Measurements from ENCODE around the gene WDR31.
A peak's percentile ranks its signal among the peaks of the same experiment; 100 is the strongest.
"Not testable (repeated sequence)": the region's sequence is repeated elsewhere in the genome, so short reads cannot be mapped to it uniquely, and the experiment has no call there.

The WDR31 gene

GRCh38 chr9:113340011-113340699 lies at the start of gene WDR31:
WDR31 (minus strand) TSS chr9:113340275; CDS start chr9:113332022, 8,253 bp downstream.
- DNase-seq: peak; percentile 81

- no peak for DNase-seq
These were observed 49.4 kb upstream of the WDR31 start for GRCh38 chr9:113389451-113389850.

DNA sequence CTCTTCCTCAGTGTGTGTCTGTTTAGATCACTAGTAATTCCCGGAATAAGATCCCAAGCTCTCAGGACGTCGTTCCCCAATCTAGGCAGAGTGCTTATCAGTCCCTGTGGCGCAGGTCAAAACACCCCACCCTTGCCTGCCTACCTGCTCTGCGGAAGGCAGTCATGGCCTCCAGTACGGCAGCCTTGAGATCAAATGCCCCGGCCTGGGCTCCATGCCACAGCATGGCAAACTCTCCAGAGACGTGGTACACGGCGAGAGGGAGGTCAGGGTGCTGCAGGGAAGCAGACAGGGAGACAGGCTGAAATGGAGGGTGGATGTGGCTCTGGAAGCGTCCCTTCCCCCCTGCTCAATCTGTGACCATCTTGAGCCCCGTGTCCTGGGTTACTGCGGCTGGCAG lies 48.8 kb upstream of the WDR31 start:
- no peak for DNase-seq

- DNase-seq: no peak
These were observed 47.6 kb upstream of the WDR31 start for GRCh38 chr9:113387560-113388230.

- no peak for DNase-seq
These were observed 46.7 kb upstream of the WDR31 start for GRCh38 chr9:113386571-113387393.

DNA sequence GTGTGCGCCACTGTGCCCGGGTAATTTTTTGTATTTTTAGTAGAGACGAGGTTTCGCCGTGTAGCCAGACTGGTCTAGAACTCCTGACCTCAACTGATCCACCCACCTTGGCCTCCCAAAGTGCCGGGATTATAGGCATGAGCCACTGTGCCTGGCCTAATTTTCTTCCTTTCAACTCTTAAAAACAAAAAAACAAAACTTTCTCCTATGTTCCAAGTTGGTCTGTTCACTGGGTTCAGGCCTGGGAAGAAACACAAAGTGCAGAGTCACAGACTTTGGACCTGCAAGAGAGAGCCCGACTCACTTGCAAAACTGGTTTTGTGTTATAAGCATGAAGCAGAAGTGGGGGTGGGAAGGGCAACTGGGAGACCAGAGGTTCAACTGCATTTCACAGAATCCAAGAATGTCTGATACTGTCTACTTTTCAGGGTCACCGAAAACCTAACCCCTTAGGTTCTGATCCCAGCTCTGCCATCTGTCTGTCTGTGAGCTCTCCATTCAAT lies 41.9 kb upstream of the WDR31 start:
- DNase-seq: no peak

DNA sequence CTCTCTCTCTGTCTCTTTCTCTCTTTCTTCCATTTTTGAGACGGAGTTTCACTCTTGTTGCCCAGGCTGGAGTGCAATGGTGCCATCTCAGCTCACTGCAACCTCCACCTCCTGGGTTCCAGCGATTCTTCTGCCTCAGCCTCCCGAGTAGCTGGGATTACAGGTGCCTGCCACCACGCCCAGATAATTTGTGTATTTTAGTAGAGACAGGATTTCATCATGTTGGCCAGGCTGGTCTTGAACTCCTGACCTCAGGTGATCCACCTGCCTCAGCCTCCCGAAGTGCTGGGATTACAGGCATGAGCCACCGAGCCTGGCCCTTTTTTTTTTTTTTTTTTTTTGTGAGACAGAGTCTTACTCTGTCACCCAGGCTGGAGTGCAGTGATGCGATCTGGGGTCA lies 41.4 kb upstream of the WDR31 start:
- not testable (repeated sequence) for DNase-seq

DNA sequence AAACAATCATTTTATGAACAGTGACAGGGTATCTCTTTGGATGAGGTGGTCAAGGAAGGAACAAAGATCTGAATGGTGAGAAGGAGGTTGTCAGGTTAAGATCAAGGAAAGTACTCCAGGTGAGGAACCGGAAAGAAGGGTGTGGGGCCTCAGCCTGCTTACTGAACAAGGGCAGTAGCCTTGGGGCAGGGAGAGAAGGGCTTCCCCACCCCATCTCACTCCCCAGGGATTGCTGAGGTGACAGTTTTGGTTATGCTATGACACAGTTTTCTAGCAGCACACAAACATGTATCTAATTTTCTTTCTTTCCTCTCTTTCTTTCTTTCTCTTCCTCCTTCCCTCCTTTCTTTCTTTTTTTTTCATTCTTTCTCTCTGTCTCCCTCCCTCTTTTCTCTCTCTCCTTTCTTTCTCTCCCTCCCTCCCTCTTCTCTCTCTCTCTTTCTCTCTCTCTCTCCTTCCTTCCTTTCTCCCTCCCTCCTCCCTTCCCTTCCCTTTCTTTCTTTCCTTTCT lies 40.8 kb upstream of the WDR31 start:
- DNase-seq: no peak

DNA sequence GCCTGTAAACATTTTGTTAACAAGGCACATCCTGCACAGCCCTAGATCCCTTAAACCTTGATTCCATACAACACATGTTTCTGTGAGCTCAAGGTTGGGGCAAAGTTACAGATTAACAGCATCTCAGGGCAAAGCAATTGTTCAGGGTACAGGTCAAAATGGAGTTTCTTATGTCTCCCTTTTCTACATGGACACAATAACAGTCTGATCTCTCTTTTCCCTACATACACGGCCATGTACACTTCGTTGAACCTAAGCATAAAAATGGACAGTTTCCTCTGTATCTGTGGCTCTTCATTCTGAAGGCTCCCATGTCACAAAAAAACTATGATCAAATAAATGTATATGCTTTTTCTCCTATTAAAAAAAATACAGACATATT lies 39.7 kb upstream of the WDR31 start:
- DNase-seq: not testable (repeated sequence)

DNA sequence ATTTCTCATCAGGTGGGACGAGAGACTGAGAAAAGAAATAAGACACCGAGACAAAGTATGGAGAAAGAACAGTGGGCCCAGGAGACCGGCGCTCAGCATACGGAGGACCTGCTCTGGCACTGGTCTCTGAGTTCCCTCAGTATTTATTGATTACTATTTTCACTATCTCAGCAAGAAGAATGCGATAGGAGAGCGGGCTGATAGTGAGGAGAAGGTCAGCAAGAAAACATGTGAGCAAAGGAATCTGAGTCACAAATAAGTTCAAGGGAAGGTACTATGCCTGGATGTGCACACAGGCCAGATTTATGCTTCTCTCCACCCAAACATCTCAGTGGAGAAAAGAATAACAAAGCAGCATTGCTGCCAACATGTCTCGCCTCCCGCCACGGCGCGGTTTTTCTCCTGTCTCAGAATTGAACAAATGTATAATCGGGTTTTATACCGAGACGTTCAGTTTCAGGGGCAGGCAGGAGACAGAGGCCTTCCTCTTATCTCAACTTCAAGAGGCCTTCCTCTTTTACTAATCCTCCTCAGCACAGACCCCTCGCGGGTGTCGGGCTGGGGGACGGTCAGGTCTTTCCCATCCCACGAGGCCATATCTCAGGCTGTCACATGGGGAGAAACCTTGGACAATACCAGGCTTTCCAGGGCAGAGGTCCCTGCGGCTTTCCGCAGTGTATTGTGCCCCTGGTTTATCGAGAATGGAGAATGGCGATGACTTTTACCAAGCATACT lies 39.2 kb upstream of the WDR31 start:
- DNase-seq: not testable (repeated sequence)

DNA sequence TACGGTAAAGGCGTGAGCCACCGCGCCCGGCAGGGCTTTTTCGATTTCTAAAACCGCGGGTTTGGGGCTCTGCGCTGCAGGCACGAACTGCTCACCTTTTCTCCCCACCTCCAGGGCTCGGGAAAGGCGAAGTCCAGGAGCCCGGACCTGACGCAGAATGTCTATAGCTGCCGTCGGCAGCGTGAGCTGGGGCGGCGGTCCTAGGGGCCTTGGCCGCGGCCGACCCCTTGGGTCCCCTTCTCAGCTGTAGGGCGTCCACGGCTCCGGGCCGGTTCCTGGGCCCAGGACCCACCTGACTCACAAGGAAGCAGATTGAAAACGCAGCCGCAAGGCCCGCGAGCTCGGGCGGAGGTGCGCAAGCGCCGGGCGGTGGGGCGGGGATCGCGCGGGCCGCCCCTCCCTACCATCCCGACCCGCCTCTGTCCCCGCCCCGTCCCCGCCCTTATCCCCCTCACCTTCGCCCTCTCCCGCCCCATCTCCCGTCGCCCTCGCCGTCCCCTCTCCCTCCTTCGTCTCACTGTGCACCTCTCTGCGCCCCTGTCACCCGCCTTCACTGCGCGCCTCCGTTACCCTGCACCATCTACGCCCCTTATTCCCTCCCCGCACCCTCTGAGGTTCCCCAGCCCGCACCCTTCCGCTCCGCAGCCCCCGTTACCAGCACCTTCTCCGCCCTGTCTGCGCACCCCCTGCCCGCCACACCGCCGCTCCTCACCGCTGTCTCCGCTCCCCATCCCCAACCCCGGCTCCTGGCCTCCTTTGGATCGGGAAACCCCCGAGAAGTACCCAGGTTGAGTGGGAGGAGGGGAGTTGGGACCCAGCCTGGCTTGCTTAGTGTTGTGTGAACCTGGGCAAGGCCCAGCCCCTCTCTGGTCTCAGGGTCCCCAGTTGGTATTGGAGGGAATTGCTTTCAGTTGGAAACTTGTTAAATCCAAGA lies 36.8 kb upstream of the WDR31 start, which contains the start of gene HDHD3:
HDHD3 (minus strand) TSS at position 353 of the 934 bp plus-strand sequence. CDS start 2,632 bp downstream, outside the sequence.
- peak; percentile 72 for DNase-seq

GRCh38 chr9:113375057-113376023 lies 35.3 kb upstream of the WDR31 start:
- no peak for DNase-seq

DNA sequence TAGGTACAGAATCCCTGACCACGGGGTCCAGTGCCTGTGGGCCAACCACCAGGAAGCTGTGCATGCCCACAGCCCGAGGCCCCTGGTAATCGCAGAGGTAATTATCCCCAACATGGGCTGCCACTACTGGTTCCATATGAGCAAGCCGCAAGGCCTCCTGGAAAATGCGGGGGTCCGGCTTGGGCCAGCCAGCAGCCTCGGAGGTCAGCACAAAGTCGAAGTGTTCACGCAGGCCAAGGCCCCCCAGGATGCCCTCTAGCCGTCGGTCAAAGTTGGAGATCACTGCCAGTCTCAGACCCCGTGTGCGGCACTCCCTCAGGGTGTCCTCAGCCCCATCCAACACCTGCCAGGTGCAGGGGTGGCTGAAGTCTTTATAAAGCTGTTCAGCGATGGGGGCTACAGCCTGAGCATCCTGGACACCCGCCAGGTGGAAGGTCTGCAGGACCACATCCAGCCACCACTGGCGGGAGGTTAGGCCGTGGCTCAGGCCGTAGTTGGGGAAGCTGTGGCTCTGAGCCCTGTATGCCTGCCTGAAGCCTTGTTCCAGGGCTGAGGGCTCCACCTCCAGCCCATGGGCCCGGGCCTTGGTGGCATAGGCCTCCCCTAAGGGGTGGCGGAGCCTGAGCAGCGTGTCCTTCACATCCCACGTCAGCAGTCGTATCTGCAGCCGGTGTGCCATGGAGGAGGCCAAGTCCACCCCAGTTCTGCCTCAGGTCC lies 33.8 kb upstream of the WDR31 start:
- no peak for DNase-seq

DNA sequence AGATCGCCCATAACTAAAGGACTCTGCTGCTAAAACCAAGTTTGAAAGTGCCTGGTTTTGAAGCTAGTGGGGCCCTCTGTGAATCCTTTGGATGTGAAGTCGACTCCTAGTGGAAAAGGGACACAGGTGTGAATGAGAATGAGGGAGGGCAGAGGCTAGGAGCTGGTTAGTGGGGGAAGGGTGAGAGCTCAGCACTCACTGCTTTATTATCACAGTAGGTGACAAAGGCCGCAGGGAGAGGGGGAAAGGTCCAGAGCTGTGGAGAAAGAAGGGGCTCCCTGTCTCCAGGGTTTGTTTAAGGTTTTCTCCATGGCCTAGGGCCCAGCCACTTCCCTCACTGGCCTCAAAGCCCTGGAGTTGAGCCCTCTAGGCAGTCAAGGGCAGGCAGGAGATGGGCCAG lies 33.2 kb upstream of the WDR31 start:
- no peak for DNase-seq

DNA sequence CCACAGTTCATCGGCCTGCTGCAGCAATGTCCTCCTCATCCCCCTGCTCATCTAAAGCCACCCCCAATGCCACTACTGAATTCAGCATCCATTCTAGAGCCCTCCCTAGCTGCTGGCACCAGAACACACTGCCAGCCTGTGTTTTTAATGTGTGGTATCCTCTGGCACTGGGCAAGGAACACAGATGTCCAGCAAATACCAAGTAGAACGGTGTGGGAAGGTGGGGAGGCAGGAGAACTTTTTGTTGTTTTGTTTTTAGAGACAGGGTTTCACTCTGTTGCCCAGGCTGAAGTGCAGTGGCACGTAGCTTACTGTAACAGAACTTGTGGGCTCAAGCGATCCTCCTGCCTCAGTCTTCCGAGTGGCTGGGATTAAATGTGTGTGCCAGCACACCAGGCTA lies 32.0 kb upstream of the WDR31 start:
- no peak for DNase-seq

- DNase-seq: no peak
These were observed 30.8 kb upstream of the WDR31 start for GRCh38 chr9:113370806-113371325.

GRCh38 chr9:113369855-113370140 lies 29.7 kb upstream of the WDR31 start:
- no peak for DNase-seq

DNA sequence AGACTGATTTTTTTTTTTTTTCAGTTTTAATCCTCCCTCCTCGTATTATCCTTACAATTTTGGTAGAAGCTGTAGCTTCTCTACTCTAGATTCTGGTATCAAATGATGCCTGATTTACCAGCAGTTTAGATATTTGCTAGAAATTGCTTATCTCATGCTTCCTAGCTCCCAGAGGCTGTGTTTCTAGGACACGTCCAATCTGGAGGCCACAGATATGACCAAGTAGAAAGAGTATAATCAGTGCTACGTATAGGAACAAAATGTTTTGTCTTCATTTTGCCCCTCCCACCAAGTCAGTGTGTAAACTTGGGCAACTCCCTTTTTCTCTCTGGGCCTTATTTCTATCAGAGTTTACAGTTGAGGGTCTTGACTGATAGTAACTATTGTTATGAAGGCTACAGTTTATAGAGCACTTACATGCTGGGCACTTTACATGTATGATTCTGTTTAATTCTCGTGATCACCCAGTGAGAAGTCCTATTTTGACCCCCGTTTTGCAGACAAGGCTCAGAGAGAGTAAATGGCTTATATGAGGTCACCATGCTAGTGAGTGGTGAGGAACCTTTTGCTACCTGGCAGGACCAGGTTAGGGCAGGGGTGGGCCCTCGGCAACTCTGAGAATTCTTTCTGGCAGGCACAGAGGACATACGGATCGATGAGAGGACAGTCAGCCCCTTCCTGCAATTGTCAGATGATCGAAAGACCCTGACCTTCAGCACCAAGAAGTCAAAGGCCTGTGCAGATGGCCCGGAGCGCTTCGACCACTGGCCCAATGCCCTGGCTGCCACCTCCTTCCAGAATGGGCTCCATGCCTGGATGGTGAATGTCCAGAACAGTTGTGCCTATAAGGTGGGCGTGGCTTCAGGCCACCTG lies 29.1 kb upstream of the WDR31 start:
- no peak for DNase-seq

Data from activated naive CD4-positive, alpha-beta T cell treated with anti-CD3 and anti-CD28 coated beads, Interleukin-2, amount 50 U/mL, for 16 hours (primary cell).